Tongue (tissue), 2 donors: ENCODE results near the gene ERC1. TPM values are rescaled to one million over a fixed set of nuclear protein-coding genes. Genes with fewer than 3 reads are reported as not detected.

Experiments used
- DNase-seq: peaks from one replicate; pipeline ENCODE4 v3.0.0-alpha.2; 2015
- total RNA-seq: library from RNA; depleted of rRNA; stranded (reverse); fragments of >200 nt; gene quantifications from one replicate; pipeline ENCODE4 v1.2.3, GENCODE V29; 2014

The ERC1 gene
- total RNA-seq, 1 donor from 2014 or later = 95.7 TPM

DNA sequence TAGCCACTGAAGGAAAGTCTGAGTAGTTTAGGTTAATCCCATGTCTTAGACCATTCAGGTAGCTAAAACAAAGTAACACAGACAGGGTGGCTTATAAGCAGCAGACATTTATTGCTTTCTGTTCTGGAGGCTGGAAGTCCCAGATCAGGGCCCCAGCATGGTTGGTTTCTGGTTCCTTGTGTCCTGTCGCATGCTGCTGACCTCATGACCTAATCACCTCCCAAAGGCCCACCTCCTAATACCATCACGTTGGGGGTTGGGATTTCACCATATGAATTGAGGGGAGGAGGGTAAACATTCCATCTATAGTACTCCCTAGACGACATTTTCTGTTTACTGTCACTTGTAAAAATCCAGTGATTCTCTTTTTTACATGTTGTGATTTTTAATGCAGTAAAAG is 454.8 kb downstream of the ERC1 start:
- DNase-seq = no peak

- DNase-seq = no peak
Measured at GRCh38 chr12:1448336-1448735, 457.3 kb downstream of the ERC1 start.

- no peak for DNase-seq
Measured at GRCh38 chr12:1453810-1454209, 462.8 kb downstream of the ERC1 start.

DNA sequence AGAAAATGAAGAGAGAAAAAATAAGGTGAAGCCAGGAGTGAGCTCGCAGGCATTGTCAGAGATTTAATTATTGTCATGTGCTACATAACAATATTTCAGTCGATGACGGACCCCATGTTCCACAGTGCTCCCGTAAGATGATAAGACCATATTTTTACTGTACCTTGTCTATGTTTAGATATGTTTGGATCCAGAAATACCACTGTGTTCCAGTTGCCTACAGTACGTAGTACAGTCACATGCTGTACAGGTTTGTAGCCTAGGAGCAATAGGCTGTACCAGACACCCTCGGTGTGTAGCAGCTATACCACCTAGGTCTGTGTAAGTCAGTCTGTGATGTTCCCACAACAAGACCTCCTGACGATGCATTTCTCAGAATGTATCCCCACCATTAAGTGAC is 465.9 kb downstream of the ERC1 start:
- DNase-seq = no peak

GRCh38 chr12:1457901-1458300 is 466.9 kb downstream of the ERC1 start:
- DNase-seq = no peak

GRCh38 chr12:1459339-1459738 is 468.3 kb downstream of the ERC1 start:
- DNase-seq = no peak

- no peak for DNase-seq
Measured at GRCh38 chr12:1463073-1463905, 472.3 kb downstream of the ERC1 start.

GRCh38 chr12:1464925-1465324 is 473.9 kb downstream of the ERC1 start:
- DNase-seq = no peak

DNA sequence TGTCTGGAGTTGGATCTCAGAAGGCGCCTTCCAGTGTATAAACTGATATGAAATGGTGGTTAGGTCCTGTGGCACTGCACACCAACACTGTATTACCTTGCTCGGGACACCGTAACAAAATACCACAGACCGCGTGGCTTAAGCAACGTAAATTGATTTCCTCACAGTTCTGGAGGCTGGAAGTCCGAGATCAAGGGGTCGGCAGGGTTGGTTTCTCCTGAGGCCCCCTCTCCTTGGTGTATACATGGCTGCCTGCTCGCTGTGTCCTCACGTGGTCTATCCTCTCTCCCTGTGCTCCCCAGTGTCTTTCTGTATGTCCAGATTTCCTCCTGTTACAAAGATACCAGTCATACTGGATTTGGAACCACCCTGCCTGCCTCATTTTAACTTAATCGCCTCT is 475.0 kb downstream of the ERC1 start:
- no peak for DNase-seq

DNA sequence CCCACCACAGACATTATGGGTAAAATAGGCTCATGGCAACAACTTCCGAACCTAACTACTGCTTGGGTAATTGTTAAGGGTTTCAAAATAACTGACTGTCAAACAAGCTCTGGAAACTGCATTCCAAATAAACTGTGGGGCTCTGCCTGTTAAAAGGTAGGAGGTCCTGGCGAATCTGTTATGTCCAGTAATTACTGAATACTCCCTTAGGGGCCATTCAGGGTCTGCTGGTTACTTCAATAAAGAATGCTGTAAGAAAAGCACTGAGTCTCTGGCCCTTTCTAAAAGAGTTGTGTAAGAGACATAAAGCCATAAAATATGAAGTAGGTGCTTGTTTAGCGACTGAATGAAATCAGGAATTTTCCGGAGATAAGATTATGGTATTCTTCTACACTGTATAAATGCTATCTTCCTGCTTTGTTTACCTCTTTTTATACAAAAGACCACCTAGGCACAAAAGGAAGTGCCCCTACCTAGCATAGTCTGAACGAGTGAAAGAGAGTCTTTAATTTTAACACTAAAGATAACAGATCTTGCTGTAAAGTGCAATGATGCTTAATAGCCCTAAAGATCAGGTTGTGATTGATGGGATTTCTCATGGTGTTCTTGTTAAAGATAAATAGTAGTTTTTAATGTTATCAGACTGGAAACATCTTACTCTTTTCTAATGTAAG is 475.6 kb downstream of the ERC1 start:
- DNase-seq = peak; percentile 13

- DNase-seq = no peak
Measured at GRCh38 chr12:1467710-1468109, 476.7 kb downstream of the ERC1 start.

DNA sequence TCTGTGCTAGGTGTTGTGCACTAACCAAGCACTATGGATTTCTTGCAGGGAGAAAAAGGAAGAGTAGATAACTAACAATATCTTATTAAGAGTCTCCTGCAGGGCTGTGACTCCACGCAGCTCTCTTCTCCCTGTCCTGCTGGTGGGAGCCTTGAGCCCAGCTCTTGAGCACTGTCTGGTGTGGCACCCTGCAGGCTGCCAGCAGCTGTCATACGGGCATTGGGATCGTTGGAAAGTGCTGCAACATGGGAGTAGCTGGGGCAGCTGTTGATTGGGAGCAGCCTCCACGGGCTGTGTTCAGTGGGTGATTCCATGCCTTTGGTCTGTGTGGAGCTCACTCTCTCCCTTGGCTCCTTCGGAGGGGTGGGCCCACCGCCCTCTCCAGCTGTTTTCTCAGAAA is 478.0 kb downstream of the ERC1 start:
- DNase-seq = peak; percentile 54

- DNase-seq = no peak
Measured at GRCh38 chr12:1470051-1470450, 479.0 kb downstream of the ERC1 start.

DNA sequence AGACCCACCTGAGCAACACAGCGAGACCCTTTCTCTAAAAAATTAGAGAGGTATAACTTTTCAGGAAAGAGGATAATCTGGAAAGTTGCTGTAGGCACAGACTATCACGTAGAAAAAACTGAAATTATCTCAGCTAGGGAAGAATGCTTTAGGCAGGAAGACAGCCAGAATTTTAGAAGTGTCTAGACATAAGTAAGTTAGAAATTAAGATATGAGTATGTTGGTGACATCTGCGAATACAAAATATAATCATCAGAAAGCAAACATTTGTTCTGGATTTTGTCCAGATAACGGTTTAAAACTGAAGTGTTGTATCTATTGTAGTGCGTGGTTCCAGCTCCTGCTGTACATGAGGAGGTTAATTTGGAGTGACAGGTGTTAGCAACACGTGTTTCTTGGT is 480.2 kb downstream of the ERC1 start:
- DNase-seq = no peak

DNA sequence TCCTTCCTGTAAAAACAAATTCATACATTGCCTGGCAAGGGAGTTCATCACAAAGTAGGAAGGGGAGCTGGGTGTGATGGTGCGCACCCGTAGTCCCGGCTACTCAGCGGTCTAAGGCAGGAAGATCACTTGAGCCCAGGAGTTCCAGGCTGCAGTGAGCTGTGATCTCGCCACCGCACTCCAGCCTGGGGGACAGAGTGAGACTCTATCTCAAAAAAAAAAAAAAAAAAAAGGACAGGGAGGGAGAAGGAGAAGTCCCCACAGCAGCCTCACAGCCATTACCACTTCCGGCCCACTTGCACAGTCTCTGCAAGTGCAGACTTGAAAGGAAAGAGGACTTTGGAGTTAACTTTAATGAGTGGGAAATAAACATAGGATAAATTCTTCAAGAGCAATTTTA is 482.4 kb downstream of the ERC1 start:
- DNase-seq = no peak

DNA sequence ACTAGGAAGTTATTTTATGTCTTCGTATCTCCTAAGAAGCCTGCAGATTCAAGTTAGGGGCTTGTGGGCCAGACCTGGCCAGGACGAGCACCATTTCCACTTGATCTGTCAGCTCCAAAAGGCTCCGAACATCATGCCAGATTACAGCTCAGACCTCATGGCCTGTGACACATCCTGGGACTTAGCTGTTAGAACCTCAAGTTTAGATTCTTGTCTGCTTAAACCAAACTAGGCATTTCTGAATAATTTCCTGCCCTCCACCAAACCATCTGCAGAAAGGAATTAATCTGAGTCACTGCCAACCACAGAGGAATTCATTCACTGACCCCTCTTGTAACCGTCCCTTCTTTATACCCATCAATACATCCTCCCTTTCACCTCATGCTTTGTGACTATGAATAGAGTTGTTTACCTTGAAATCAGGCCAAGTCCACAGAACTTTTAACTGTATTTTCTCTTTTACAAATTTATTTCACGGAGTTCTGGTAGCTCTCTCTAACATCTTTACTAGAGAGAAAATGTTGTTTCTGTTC is 483.1 kb downstream of the ERC1 start:
- DNase-seq = no peak

DNA sequence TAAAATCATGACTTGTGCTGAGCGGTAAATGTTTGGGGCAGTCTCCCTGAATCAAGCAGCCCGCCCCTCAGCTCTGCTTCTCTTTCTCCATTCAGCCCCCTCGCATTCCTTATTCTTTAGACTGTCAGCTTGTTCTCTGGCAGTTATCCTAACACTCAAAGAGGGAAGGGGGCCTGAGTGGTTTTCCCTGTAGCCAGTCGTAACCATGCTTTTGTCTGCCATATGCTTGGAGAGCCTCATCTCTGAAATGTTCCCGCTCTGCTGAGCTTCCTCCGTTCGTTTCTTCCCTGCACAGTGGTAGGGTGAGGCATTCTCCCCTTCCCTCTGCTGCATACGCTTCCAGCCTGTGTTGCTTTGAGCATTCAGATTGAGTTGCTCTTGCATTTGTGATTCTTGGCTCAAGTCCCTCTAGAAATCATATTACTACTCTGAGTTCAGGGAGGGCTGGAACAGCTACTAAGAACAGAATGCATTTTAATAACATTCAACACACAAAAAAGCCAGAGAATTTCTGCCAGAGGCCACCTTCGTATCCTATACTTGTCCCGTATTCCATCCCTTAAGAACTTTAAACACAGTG is 483.6 kb downstream of the ERC1 start:
- DNase-seq = peak; percentile 76

- no peak for DNase-seq
Measured at GRCh38 chr12:1479645-1480044, 488.6 kb downstream of the ERC1 start.

GRCh38 chr12:1481326-1481725 is 490.3 kb downstream of the ERC1 start:
- no peak for DNase-seq

DNA sequence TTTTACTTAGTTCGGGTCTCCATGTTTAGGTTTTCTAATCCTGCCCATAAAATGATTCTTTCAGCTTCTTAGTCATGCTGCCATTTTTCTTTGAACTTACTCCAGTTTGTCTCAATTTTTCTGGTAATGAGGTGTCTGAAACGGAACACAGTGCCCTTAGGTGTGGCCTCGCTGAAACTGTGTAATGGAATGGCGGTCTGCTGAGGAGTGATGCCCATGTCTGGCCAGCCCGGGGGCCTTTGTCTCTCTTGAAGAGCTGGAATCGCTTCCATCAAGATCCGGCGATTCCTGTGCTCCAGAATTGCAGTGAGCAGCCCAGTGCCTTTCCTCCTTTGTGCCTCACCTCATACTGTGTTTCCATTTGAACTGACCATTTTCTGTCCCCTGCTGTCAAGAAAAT is 490.9 kb downstream of the ERC1 start:
- DNase-seq = no peak

DNA sequence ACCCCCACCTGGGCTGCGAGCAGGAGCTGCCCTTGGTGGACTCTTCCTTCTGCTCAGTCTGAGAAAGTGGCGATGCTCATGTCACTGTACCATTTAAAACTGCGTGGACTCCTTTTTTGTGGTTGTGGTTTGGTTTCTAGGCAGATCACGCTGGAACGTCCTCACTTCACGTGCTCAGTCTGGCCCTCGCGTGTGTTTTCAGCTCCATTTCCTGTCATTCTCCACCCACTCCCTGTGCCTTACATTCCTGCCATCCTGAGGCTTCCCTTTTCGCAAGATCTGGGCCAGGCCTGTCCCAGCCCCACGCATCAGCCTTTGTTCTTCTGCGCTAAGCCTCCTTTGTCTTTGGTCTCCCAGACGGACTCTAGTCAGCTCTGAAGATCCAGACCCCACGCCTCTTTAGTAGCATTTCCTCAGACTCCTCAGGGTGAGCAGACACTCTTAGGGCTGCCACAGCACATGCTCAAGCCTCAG is 497.9 kb downstream of the ERC1 start:
- DNase-seq = no peak

DNA sequence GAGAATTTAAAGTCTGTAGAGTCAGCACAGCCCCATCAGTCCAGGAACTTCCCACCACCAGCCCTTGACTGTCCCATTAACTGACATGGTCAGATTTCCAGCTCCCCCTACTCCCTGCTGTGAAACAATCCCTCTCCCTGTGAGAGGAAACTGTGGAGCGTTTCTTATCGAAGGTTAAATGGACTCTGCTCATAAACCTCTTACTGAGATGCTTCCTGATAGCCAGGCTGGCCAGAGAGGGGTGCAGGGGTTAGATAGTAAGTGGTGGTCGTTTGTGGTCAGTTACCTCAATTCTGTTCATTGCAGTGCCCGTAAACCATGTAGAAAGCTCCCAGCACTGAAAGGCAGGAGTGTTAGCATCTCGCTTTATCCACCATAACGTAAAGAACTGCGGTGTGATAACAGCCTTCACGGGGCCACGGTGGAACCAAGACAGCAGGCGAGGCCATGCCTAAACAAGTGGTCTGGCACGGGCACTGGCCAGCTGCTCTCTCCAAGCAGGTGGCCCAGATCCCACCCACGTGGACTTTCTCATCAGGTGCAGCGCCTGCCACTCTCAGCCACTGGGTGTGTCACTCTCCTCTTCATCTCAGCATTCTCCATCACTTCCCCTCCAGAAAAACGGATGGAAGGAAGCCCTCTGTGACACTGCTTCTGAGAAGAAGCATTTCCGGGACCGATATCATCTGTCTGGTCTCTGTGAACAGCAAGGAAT is 501.1 kb downstream of the ERC1 start:
- DNase-seq = no peak
